Measurements from ENCODE around the gene RNF183. TPM values are rescaled to one million over a fixed set of nuclear protein-coding genes. Genes with fewer than 3 reads are reported as not detected.

The RNF183 gene
- total RNA-seq, 1 donor from 2014 or later, result not detected

GRCh38 chr9:113350937-113351336 is 47.8 kb upstream of the RNF183 start:
- no peak overlapping the region for H3K27ac Mint-ChIP-seq (ENCODE audit: unreplicated experiment)
- Histone ChIP-seq H4K20me1 (ENCODE audit: insufficient read depth, low read length) (no peaks in the 10 kb centered on the region), H2AFZ (ENCODE audit: low read depth, low read length) (no peak overlapping the region), H3K4me3 (ENCODE audit: insufficient read depth, low read depth, low read length) (no peak overlapping the region), H3K4me1 (ENCODE audit: insufficient read depth, low read length) (no peaks in the 10 kb centered on the region), H3K9me3 (ENCODE audit: insufficient read depth, low read depth, low read length) (no peaks in the 10 kb centered on the region), H3K79me2 (ENCODE audit: insufficient read depth, low read length) (no peaks in the 10 kb centered on the region), H3K27ac (ENCODE audit: low read depth, low read length) (no peak overlapping the region), H3K9ac (ENCODE audit: low read length) (no peak overlapping the region), H3K4me2 (ENCODE audit: low read length) (no peak overlapping the region), H3K27me3 (ENCODE audit: insufficient read depth, low read length) (peaks cover 61% of the 10 kb centered on the region), H3K36me3 (ENCODE audit: insufficient read depth, low read length) (no peaks in the 10 kb centered on the region)
- no peaks in the 10 kb centered on the region for H3K9me3 Mint-ChIP-seq (ENCODE audit: unreplicated experiment)
- no peaks in the 10 kb centered on the region for H3K36me3 Mint-ChIP-seq (ENCODE audit: low read depth, unreplicated experiment)
- no peak for DNase-seq (ENCODE audit: low read depth)
- no peak for FAIRE-seq
- no peaks in the 10 kb centered on the region for H3K4me1 Mint-ChIP-seq (ENCODE audit: low read depth, unreplicated experiment)
- H3K4me3 Mint-ChIP-seq (ENCODE audit: unreplicated experiment), result no peak overlapping the region
- peaks cover 54% of the 10 kb centered on the region for H3K27me3 Mint-ChIP-seq (ENCODE audit: low read depth, unreplicated experiment)
- TF ChIP-seq EZH2 (IDR thresholded peaks at IDR 0.05; ENCODE audit: insufficient read depth, low read length), result no peak
- TF ChIP-seq, protein P1, sequence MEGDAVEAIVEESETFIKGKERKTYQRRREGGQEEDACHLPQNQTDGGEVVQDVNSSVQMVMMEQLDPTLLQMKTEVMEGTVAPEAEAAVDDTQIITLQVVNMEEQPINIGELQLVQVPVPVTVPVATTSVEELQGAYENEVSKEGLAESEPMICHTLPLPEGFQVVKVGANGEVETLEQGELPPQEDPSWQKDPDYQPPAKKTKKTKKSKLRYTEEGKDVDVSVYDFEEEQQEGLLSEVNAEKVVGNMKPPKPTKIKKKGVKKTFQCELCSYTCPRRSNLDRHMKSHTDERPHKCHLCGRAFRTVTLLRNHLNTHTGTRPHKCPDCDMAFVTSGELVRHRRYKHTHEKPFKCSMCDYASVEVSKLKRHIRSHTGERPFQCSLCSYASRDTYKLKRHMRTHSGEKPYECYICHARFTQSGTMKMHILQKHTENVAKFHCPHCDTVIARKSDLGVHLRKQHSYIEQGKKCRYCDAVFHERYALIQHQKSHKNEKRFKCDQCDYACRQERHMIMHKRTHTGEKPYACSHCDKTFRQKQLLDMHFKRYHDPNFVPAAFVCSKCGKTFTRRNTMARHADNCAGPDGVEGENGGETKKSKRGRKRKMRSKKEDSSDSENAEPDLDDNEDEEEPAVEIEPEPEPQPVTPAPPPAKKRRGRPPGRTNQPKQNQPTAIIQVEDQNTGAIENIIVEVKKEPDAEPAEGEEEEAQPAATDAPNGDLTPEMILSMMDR (IDR thresholded peaks at IDR 0.05; ENCODE audit: insufficient read depth, low read depth, low read length), result no peak

DNA sequence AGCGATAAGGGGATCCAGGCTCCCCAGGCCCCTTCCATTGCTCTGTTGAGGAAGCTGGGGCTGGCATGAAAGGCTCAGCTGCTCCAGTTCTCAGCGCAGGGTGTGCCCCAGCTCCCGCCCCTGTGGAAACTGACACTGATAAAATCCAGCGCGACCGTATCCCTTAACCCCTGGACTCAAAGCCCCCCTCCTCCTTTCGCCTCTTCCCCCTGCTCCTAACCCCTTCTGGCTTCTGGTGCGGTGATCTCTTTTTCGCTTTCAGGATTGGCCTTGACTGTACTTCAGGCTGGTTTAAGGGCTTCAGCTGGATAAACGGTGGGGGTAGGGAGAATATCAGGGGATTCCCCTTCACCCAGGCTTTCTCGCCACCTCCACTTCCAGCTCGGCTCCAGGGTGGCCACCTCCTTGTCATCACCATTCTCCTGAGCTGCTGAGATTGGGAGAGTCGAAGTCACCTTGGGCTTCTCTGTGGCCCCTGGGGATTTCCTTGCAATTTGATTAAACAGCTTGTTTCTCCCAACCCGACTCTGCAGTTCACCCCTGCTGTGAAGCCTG is 47.0 kb upstream of the RNF183 start:
- Histone ChIP-seq H3K27me3 (ENCODE audit: insufficient read depth, low read length) (peaks cover 59% of the 10 kb centered on the region), H3K27ac (ENCODE audit: low read depth, low read length) (no peak overlapping the region), H3K4me3 (ENCODE audit: insufficient read depth, low read depth, low read length) (no peak overlapping the region), H3K4me2 (ENCODE audit: low read length) (peak overlapping the region; percentile 76), H4K20me1 (ENCODE audit: insufficient read depth, low read length) (no peaks in the 10 kb centered on the region), H3K36me3 (ENCODE audit: insufficient read depth, low read length) (no peaks in the 10 kb centered on the region), H3K79me2 (ENCODE audit: insufficient read depth, low read length) (no peaks in the 10 kb centered on the region), H2AFZ (ENCODE audit: low read depth, low read length) (no peak overlapping the region), H3K9me3 (ENCODE audit: insufficient read depth, low read depth, low read length) (no peaks in the 10 kb centered on the region), H3K4me1 (ENCODE audit: insufficient read depth, low read length) (no peaks in the 10 kb centered on the region), H3K9ac (ENCODE audit: low read length) (no peak overlapping the region)
- FAIRE-seq, result no peak
- H3K4me1 Mint-ChIP-seq (ENCODE audit: low read depth, unreplicated experiment), result no peaks in the 10 kb centered on the region
- peaks cover 54% of the 10 kb centered on the region for H3K27me3 Mint-ChIP-seq (ENCODE audit: low read depth, unreplicated experiment)
- H3K27ac Mint-ChIP-seq (ENCODE audit: unreplicated experiment), result no peak overlapping the region
- H3K4me3 Mint-ChIP-seq (ENCODE audit: unreplicated experiment), result peak overlapping the region; percentile 64
- no peaks in the 10 kb centered on the region for H3K36me3 Mint-ChIP-seq (ENCODE audit: low read depth, unreplicated experiment)
- no peak for DNase-seq (ENCODE audit: low read depth)
- H3K9me3 Mint-ChIP-seq (ENCODE audit: unreplicated experiment), result no peaks in the 10 kb centered on the region
- TF ChIP-seq EZH2 (IDR thresholded peaks at IDR 0.05; ENCODE audit: insufficient read depth, low read length), result peak; percentile 43
- TF ChIP-seq, protein P1 (IDR thresholded peaks at IDR 0.05; ENCODE audit: insufficient read depth, low read depth, low read length), result no peak

DNA sequence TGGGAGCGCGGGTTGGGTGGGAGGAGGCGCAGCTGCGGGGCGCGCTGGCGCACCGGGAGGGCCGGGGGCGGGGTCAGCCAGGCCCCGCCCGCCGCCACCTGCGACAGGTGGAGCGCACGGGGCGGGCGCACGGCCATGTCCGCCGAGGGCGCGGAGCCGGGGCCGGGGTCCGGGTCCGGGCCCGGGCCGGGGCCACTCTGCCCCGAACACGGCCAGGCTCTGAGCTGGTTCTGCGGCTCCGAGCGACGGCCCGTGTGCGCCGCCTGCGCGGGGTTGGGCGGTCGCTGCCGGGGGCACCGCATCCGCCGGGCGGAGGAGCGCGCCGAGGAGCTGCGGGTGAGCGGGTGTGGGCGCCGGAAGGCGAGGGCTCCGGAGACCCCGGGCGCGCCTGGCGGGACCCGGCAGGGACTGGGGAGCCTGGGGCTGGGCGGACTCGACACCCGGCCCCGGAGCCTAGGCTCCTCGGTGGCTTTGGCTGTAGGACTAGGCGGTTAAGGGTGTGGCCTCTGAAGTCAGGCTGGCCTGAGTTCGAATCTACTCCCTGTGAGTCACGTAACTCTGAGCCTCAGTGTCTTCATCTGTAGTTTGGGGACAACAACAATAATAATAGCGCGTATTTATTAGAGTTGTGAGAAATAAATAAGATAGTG is 46.4 kb upstream of the RNF183 start, which contains the start of gene BSPRY:
BSPRY (plus strand) TSS at position 97 of the 650 bp plus-strand sequence; CDS start at position 136, 39 bp downstream.
- Histone ChIP-seq H2AFZ (ENCODE audit: low read depth, low read length) (peak within 1 kb of the TSS; percentile 34), H3K79me2 (ENCODE audit: insufficient read depth, low read length) (no peaks in the 10 kb centered on the region), H3K27me3 (ENCODE audit: insufficient read depth, low read length) (peaks cover 58% of the 10 kb centered on the region), H3K36me3 (ENCODE audit: insufficient read depth, low read length) (no peaks in the 10 kb centered on the region), H3K9me3 (ENCODE audit: insufficient read depth, low read depth, low read length) (no peaks in the 10 kb centered on the region), H3K27ac (ENCODE audit: low read depth, low read length) (no peak within 1 kb of the TSS), H4K20me1 (ENCODE audit: insufficient read depth, low read length) (no peaks in the 10 kb centered on the region), H3K4me2 (ENCODE audit: low read length) (peak within 1 kb of the TSS; percentile 76), H3K9ac (ENCODE audit: low read length) (no peak within 1 kb of the TSS), H3K4me1 (ENCODE audit: insufficient read depth, low read length) (no peaks in the 10 kb centered on the region), H3K4me3 (ENCODE audit: insufficient read depth, low read depth, low read length) (peak within 1 kb of the TSS; percentile 33)
- TF ChIP-seq, protein P1 (IDR thresholded peaks at IDR 0.05; ENCODE audit: insufficient read depth, low read depth, low read length), result no peak
- peak; percentile 85 for TF ChIP-seq EZH2 (IDR thresholded peaks at IDR 0.05; ENCODE audit: insufficient read depth, low read length)
- Mint-ChIP-seq H3K4me3 (ENCODE audit: unreplicated experiment) (peak within 1 kb of the TSS; percentile 64), H3K27me3 (ENCODE audit: low read depth, unreplicated experiment) (peaks cover 50% of the 10 kb centered on the region), H3K36me3 (ENCODE audit: low read depth, unreplicated experiment) (no peaks in the 10 kb centered on the region), H3K27ac (ENCODE audit: unreplicated experiment) (no peak within 1 kb of the TSS), H3K4me1 (ENCODE audit: low read depth, unreplicated experiment) (no peaks in the 10 kb centered on the region), H3K9me3 (ENCODE audit: unreplicated experiment) (no peaks in the 10 kb centered on the region)
- no peak for FAIRE-seq
- DNase-seq (ENCODE audit: low read depth), result no peak

Measured in astrocyte (in vitro differentiated cells and primary cell).